HEK293 (cell line): Measurements from ENCODE around the gene PTPRN2.

Experiments used
- CTCF ChIA-PET: fragments of 350-600 bp; formaldehyde crosslinking; extraction: SDS; loops from one replicate; lab custom pipeline; 2021; ENCODE audit warnings: antibody characterized with exemption; lab: Yijun Ruan, JAX
- POLR2A ChIA-PET: fragments of 300-600 bp; formaldehyde crosslinking; extraction: SDS; loops from one replicate; lab custom pipeline; 2020; ENCODE audit warnings: antibody characterized with exemption, inconsistent platforms; lab: Yijun Ruan, JAX
- H3K27ac ChIP-seq: fragments of 200-500 bp; sonication (Bioruptor generic); 2 replicates; pipeline ENCODE4 v1.5.1; 2014; ENCODE audit warnings: low read depth, low read length, control low read depth, inconsistent platforms; ENCODE audit errors: extremely low read depth
- H3K36me3 ChIP-seq, 2 experiments: fragments of 200-500 bp in 1 of 2; sonication (Bioruptor generic) in 1 of 2; 1 replicate in 1 of 2; 2 replicates in 1 of 2; pipeline ENCODE4 v1.5.1; 2014 to 2017; ENCODE audit warnings: inconsistent platforms in 2 of 2, low read length in 2 of 2; ENCODE audit not compliant: control insufficient read depth in 2 of 2, insufficient read depth in 1 of 2
- H3K4me1 ChIP-seq: fragments of 200-500 bp; sonication (Bioruptor generic); 2 replicates; pipeline ENCODE4 v1.5.1; 2014; ENCODE audit warnings: mild to moderate bottlenecking, low read length, inconsistent platforms; ENCODE audit not compliant: control insufficient read depth, insufficient read depth
- H3K4me3 ChIP-seq: 2 replicates; pipeline ENCODE4 v1.5.1; 2011; ENCODE audit warnings: low read depth, mild to moderate bottlenecking, control low read depth, low read length, moderate library complexity
- H3K9me3 ChIP-seq: fragments of 200-500 bp; sonication (Bioruptor generic); 2 replicates; pipeline ENCODE4 v1.5.1; 2014; ENCODE audit warnings: low read depth, low read length, inconsistent platforms; ENCODE audit not compliant: control insufficient read depth, insufficient read depth
- GLIS1 ChIP-seq: fragments of 450-650 bp; formaldehyde crosslinking; IDR thresholded peaks from 2 replicates; pipeline ENCODE4 v1.5.1; 2016; ENCODE audit warnings: missing biosample characterization, missing genetic modification characterization
- KLF16 ChIP-seq: fragments of 450-650 bp; formaldehyde crosslinking; IDR thresholded peaks from 2 replicates; pipeline ENCODE4 v1.5.1; 2017; ENCODE audit warnings: missing biosample characterization, missing genetic modification characterization
- OSR2 ChIP-seq: fragments of 450-650 bp; formaldehyde crosslinking; IDR thresholded peaks from 2 replicates; pipeline ENCODE4 v1.5.1; 2016; ENCODE audit warnings: missing biosample characterization, missing genetic modification characterization
- SETDB1 ChIP-seq: IDR thresholded peaks from one replicate; pipeline ENCODE4 v1.6.1; 2017; ENCODE audit warnings: mild to moderate bottlenecking, low read length, moderate library complexity, mixed read lengths; ENCODE audit not compliant: insufficient read length
- ZFP69B ChIP-seq: fragments of 450-650 bp; formaldehyde crosslinking; IDR thresholded peaks from 2 replicates; pipeline ENCODE4 v1.5.1; 2016; ENCODE audit warnings: missing biosample characterization, missing genetic modification characterization
- ZNF174 ChIP-seq: fragments of 450-650 bp; formaldehyde crosslinking; IDR thresholded peaks from 2 replicates; pipeline ENCODE4 v1.5.0; 2017; ENCODE audit warnings: missing biosample characterization, mild to moderate bottlenecking, missing genetic modification characterization
- ZNF24 ChIP-seq: fragments of 450-650 bp; formaldehyde crosslinking; IDR thresholded peaks from 2 replicates; pipeline ENCODE4 v1.5.1; 2016; ENCODE audit warnings: missing biosample characterization, missing genetic modification characterization
- ZNF433 ChIP-seq: fragments of 450-650 bp; formaldehyde crosslinking; IDR thresholded peaks from 2 replicates; pipeline ENCODE4 v1.5.1; 2016; ENCODE audit warnings: missing biosample characterization, missing genetic modification characterization, low read depth
- ZXDB ChIP-seq: fragments of 450-650 bp; formaldehyde crosslinking; IDR thresholded peaks from 2 replicates; pipeline ENCODE4 v1.5.1; 2016; ENCODE audit warnings: missing biosample characterization, missing genetic modification characterization
- TF ChIP-seq, protein P1 (sequence below): IDR thresholded peaks from 2 replicates; pipeline ENCODE4 v1.6.1; 2011; ENCODE audit warnings: mild to moderate bottlenecking, low read depth, low read length, borderline replicate concordance
- TF ChIP-seq, protein P2 (sequence below): fragments of 450-650 bp; formaldehyde crosslinking; IDR thresholded peaks from 2 replicates; pipeline ENCODE4 v1.5.1; 2016; ENCODE audit warnings: missing biosample characterization, missing genetic modification characterization
- TF ChIP-seq, protein P3 (sequence below): fragments of 450-650 bp; formaldehyde crosslinking; IDR thresholded peaks from 2 replicates; pipeline ENCODE4 v1.5.1; 2016; ENCODE audit warnings: missing biosample characterization, missing genetic modification characterization, borderline replicate concordance

PTPRN2 gene

DNA sequence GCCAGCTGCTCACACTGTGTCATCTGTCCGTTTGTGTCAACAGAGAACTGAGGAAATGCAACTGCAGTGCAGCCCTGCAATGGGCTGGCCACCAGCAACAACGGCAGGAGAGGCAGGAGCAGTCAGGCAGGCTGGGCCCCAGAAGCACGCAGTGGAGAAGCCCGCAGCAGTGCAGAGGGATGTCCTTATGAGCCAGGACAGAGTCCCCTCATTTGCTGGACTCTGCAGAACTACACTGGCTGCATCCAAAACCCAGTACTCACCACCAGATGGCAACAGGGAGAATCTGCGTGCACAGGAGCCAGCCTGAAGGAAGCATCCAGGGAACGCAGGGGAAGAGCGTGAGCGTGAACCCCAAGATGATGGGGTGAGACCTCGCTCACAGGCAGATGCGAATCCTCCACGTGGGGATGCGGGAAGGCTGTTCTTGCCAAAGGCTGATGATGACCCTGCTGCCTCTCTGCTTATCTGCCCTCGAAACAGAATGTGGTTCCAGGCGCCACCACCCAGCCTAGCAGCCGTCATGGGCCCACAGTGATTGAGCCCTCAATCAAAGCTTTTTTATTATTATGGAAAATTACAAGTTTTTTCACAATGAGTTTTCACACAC is 232.1 kb downstream of the PTPRN2 start:
- no peak overlapping the region for H3K27ac ChIP-seq
- H3K36me3 ChIP-seq, result no peaks in the 10 kb centered on the region
- no peaks in the 10 kb centered on the region for H3K9me3 ChIP-seq
- TF ChIP-seq ZNF174 (tag by site-specific recombination) (no peak), GLIS1 (no peak), ZFP69B (tag by site-specific recombination) (no peak), ZXDB (tag by site-specific recombination) (no peak), KLF16 (tag by site-specific recombination) (no peak), OSR2 (tag by site-specific recombination) (no peak)
- TF ChIP-seq, protein P1, sequence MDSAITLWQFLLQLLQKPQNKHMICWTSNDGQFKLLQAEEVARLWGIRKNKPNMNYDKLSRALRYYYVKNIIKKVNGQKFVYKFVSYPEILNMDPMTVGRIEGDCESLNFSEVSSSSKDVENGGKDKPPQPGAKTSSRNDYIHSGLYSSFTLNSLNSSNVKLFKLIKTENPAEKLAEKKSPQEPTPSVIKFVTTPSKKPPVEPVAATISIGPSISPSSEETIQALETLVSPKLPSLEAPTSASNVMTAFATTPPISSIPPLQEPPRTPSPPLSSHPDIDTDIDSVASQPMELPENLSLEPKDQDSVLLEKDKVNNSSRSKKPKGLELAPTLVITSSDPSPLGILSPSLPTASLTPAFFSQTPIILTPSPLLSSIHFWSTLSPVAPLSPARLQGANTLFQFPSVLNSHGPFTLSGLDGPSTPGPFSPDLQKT, result no peak
- TF ChIP-seq, protein P2, sequence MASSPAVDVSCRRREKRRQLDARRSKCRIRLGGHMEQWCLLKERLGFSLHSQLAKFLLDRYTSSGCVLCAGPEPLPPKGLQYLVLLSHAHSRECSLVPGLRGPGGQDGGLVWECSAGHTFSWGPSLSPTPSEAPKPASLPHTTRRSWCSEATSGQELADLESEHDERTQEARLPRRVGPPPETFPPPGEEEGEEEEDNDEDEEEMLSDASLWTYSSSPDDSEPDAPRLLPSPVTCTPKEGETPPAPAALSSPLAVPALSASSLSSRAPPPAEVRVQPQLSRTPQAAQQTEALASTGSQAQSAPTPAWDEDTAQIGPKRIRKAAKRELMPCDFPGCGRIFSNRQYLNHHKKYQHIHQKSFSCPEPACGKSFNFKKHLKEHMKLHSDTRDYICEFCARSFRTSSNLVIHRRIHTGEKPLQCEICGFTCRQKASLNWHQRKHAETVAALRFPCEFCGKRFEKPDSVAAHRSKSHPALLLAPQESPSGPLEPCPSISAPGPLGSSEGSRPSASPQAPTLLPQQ (tag by site-specific recombination), result no peak
- ChIA-PET CTCF (interaction anchor here (0.6 to 1.5 kb wide), 3 partner anchors 13 to 923 kb away, joined by 3 to 6 read pairs (median 3); no protein-coding TSS in a partner anchor), POLR2A (no interaction called here)
- H3K4me1 ChIP-seq, result no peaks in the 10 kb centered on the region
- no peak overlapping the region for H3K4me3 ChIP-seq

DNA sequence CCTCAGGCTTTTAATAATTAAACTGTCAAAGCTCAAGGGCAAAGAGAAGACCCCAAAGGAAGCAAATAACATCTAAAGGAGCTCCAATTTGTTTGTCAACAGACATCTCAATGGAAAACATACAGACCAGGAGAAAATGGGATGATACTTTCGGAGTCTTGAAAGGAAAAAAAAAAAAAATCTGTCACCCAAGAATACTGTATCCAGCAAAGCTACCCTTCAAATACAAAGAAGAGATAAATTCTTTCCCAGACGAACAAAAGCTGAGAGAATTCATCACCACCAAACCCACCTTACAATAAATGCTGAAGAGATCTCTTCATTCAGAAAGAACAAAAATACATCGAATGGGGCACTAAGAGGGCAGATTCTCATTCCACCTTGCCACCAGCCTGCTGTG is 232.8 kb downstream of the PTPRN2 start:
- H3K9me3 ChIP-seq, result no peaks in the 10 kb centered on the region
- CTCF ChIA-PET, result interaction anchor here (0.6 to 1.4 kb wide), 9 partner anchors 42 to 1705 kb away, joined by 3 read pairs; no protein-coding TSS in a partner anchor

More for the DNA sequence above, 232.8 kb downstream of the PTPRN2 start:
- H3K36me3 ChIP-seq, result no peaks in the 10 kb centered on the region
- POLR2A ChIA-PET, result no interaction called here
- TF ChIP-seq ZNF24 (tag by site-specific recombination) (no peak), SETDB1 (peak; percentile 93), ZNF433 (tag by site-specific recombination) (no peak)
- TF ChIP-seq, protein P3, sequence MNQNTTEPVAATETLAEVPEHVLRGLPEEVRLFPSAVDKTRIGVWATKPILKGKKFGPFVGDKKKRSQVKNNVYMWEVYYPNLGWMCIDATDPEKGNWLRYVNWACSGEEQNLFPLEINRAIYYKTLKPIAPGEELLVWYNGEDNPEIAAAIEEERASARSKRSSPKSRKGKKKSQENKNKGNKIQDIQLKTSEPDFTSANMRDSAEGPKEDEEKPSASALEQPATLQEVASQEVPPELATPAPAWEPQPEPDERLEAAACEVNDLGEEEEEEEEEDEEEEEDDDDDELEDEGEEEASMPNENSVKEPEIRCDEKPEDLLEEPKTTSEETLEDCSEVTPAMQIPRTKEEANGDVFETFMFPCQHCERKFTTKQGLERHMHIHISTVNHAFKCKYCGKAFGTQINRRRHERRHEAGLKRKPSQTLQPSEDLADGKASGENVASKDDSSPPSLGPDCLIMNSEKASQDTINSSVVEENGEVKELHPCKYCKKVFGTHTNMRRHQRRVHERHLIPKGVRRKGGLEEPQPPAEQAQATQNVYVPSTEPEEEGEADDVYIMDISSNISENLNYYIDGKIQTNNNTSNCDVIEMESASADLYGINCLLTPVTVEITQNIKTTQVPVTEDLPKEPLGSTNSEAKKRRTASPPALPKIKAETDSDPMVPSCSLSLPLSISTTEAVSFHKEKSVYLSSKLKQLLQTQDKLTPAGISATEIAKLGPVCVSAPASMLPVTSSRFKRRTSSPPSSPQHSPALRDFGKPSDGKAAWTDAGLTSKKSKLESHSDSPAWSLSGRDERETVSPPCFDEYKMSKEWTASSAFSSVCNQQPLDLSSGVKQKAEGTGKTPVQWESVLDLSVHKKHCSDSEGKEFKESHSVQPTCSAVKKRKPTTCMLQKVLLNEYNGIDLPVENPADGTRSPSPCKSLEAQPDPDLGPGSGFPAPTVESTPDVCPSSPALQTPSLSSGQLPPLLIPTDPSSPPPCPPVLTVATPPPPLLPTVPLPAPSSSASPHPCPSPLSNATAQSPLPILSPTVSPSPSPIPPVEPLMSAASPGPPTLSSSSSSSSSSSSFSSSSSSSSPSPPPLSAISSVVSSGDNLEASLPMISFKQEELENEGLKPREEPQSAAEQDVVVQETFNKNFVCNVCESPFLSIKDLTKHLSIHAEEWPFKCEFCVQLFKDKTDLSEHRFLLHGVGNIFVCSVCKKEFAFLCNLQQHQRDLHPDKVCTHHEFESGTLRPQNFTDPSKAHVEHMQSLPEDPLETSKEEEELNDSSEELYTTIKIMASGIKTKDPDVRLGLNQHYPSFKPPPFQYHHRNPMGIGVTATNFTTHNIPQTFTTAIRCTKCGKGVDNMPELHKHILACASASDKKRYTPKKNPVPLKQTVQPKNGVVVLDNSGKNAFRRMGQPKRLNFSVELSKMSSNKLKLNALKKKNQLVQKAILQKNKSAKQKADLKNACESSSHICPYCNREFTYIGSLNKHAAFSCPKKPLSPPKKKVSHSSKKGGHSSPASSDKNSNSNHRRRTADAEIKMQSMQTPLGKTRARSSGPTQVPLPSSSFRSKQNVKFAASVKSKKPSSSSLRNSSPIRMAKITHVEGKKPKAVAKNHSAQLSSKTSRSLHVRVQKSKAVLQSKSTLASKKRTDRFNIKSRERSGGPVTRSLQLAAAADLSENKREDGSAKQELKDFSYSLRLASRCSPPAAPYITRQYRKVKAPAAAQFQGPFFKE (tag by site-specific recombination), result no peak
- no peak overlapping the region for H3K4me3 ChIP-seq
- H3K4me1 ChIP-seq, result no peaks in the 10 kb centered on the region
- H3K27ac ChIP-seq, result no peak overlapping the region
